PC-9 (cell line): ENCODE data around the gene MYO1F. TPM values are rescaled to one million over a fixed set of nuclear protein-coding genes. Genes with fewer than 3 reads are reported as not detected.
A peak's percentile ranks its signal among the peaks of the same experiment; 100 is the strongest.

Experiments
- BruUV-seq: library from RNA; stranded (reverse); fragments of 400-500 nt; replicated peaks from 2 replicates; lab custom pipeline; 2021; lab: Mats Ljungman, UMichigan
- CTCF ChIA-PET: fragments of 300-600 bp; sonication (Branson Sonifier 250); formaldehyde crosslinking; loops from one replicate; lab custom pipeline; 2022; ENCODE audit warnings: antibody characterized with exemption; lab: Charles Lee
- POLR2A ChIA-PET: fragments of 300-600 bp; sonication (Branson Sonifier 250); formaldehyde crosslinking; loops from one replicate; lab custom pipeline; 2022; ENCODE audit warnings: antibody characterized with exemption; ENCODE audit not compliant: unreplicated experiment; lab: Charles Lee
- DNase-seq, 2 experiments: peaks; one replicate each; pipeline versions ENCODE4 v3.0.0 to v3.0.0-alpha.2; 2015 to 2022; ENCODE audit warnings: mixed read lengths in 1 of 2
- H2AFZ ChIP-seq: fragments of 200-600 bp; sonication (generic); 2 replicates; pipeline ENCODE4 v1.8.1; 2017; ENCODE audit warnings: antibody characterized with exemption
- H3F3A ChIP-seq: fragments of 200-600 bp; sonication (generic); 2 replicates; pipeline ENCODE4 v1.8.1; 2017; ENCODE audit warnings: antibody characterized with exemption, mild to moderate bottlenecking, low read depth; ENCODE audit not compliant: insufficient read depth
- H3K27ac ChIP-seq: fragments of 200-600 bp; sonication (generic); 2 replicates; pipeline ENCODE4 v1.6.1; 2016; ENCODE audit warnings: mixed run types
- H3K27me3 ChIP-seq: fragments of 200-600 bp; sonication (generic); 2 replicates; pipeline ENCODE4 v1.6.1; 2016; ENCODE audit warnings: low read depth, mixed run types; ENCODE audit not compliant: insufficient read depth
- H3K36me3 ChIP-seq: fragments of 200-600 bp; sonication (generic); 2 replicates; pipeline ENCODE4 v1.6.1; 2016; ENCODE audit warnings: low read depth, mixed run types
- H3K4me1 ChIP-seq: fragments of 200-600 bp; sonication (generic); replicated peaks from 2 replicates; pipeline ENCODE4 v1.6.1; 2016; ENCODE audit warnings: mixed run types; ENCODE audit not compliant: insufficient read depth
- H3K4me2 ChIP-seq: fragments of 200-600 bp; sonication (generic); 2 replicates; pipeline ENCODE4 v1.6.1; 2017; ENCODE audit warnings: mixed run types
- H3K4me3 ChIP-seq: fragments of 200-600 bp; sonication (generic); 2 replicates; pipeline ENCODE4 v1.6.1; 2016; ENCODE audit warnings: mixed run types
- H3K79me2 ChIP-seq: fragments of 200-600 bp; sonication (generic); 2 replicates; pipeline ENCODE4 v1.6.1; 2017; ENCODE audit warnings: low read depth, mixed run types
- H3K9me2 ChIP-seq: fragments of 200-600 bp; sonication (generic); 2 replicates; pipeline ENCODE4 v1.8.1; 2017; ENCODE audit warnings: mild to moderate bottlenecking; ENCODE audit not compliant: insufficient read depth
- H3K9me3 ChIP-seq: fragments of 200-600 bp; sonication (generic); 2 replicates; pipeline ENCODE4 v1.8.1; 2016; ENCODE audit warnings: low read depth; ENCODE audit not compliant: insufficient read depth
- H4K20me1 ChIP-seq: fragments of 200-600 bp; sonication (generic); 2 replicates; pipeline ENCODE4 v1.8.1; 2017; ENCODE audit not compliant: insufficient read depth
- CTCF ChIP-seq: fragments of 200-600 bp; sonication (generic); conservative IDR thresholded peaks from 2 replicates; pipeline ENCODE4 v1.6.1; 2017; ENCODE audit warnings: mixed run types, antibody characterized with exemption, mild to moderate bottlenecking, moderate library complexity
- EZH2 ChIP-seq: fragments of 200-600 bp; sonication (generic); IDR thresholded peaks from 2 replicates; pipeline ENCODE4 v1.8.0; 2017; ENCODE audit warnings: antibody characterized with exemption, low read depth
- intact Hi-C: fragments of 100-400 bp; cut with micrococcal nuclease; formaldehyde crosslinking; loops from one replicate; pipeline ENCODE4 v1.10.0; 2022; ENCODE audit not compliant: unreplicated experiment
- total RNA-seq: library from RNA; stranded (reverse); gene quantifications from 2 replicates; pipeline ENCODE4 v1.2.3, GENCODE V29; 2021

The MYO1F gene
- total RNA-seq, 1 experiment from 2014 or later = 1.3 TPM

DNA sequence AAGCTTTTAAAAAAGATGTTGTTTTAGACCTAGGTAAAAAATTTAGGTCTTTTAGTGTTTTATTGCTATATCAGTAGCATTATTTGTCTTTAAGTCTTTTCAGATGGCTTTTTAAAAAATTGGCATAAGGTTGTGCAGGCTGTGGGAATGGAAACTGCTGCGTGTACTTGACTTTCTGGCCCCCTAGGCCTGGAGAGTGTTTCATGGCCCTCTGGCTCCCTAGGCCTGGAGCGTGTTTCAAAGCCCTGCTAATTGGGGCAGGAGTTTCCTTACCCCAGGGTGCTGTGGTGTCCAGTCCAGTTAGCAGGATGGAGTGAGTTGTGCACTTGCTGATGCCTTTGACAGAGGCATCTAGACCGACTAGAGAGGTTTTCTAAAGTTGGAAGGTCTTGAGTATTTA lies 98.6 kb downstream of the MYO1F start:
- H3K36me3 ChIP-seq = peaks cover 45% of the 10 kb centered on the region
- H3K27me3 ChIP-seq = no peaks in the 10 kb centered on the region
- CTCF ChIA-PET = no interaction called here
- H3K79me2 ChIP-seq = peaks cover 82% of the 10 kb centered on the region
- H3K4me1 ChIP-seq = peaks cover 16% of the 10 kb centered on the region
- H4K20me1 ChIP-seq = peaks cover 88% of the 10 kb centered on the region
- intact Hi-C loops = no loop called here
- H3F3A ChIP-seq = peaks cover 41% of the 10 kb centered on the region
- TF ChIP-seq EZH2 = no peak
- TF ChIP-seq CTCF = no peak
- H3K27ac ChIP-seq = no peak overlapping the region
- H3K9me2 ChIP-seq = no peaks in the 10 kb centered on the region
- no peak overlapping the region for H3K4me3 ChIP-seq
- POLR2A ChIA-PET = interaction anchor here (0.5 to 0.8 kb wide), 4 partner anchors 17 to 65 kb away, joined by 3 to 6 read pairs (median 3); partner anchors contain the start of genes HNRNPM and MARCHF2
- no peak overlapping the region for H2AFZ ChIP-seq
- BruUV-seq = no TSS peak
- no peaks in the 10 kb centered on the region for H3K9me3 ChIP-seq
- H3K4me2 ChIP-seq = no peak overlapping the region
- DNase-seq = no peak

DNA sequence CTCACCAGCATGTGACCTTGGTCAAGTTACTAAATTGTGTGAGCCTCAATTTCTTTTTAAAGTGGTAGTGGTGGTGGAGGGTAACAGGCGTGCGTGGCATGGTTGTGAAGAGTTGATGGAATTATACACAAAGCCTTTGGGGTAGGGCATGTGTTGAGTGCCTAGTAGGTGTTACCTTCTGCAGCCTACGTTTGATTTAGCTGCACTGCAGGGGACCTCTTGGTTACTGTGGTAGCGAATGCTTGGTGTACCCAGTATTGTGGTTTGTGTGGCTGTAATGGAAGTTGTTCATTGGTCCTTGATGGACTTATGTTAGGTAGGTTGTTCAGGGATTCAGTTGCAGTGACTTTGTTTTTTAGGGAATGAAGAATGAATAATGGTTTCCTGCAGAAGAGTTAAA lies 99.4 kb downstream of the MYO1F start:
- H3K79me2 ChIP-seq = peaks cover 76% of the 10 kb centered on the region
- no peak overlapping the region for H3K4me3 ChIP-seq
- H3K27me3 ChIP-seq = no peaks in the 10 kb centered on the region
- POLR2A ChIA-PET = interaction anchor here (0.6 kb wide), 1 partner anchor 65 kb away, joined by 3 read pairs; the partner anchor contains the start of gene MARCHF2
- peaks cover 16% of the 10 kb centered on the region for H3K4me1 ChIP-seq
- peaks cover 44% of the 10 kb centered on the region for H3K36me3 ChIP-seq
- peaks cover 46% of the 10 kb centered on the region for H3F3A ChIP-seq
- DNase-seq = no peak
- intact Hi-C loops = no loop called here
- CTCF ChIA-PET = no interaction called here
- no peaks in the 10 kb centered on the region for H3K9me2 ChIP-seq
- H2AFZ ChIP-seq = no peak overlapping the region
- peaks cover 87% of the 10 kb centered on the region for H4K20me1 ChIP-seq
- no peak overlapping the region for H3K4me2 ChIP-seq
- H3K27ac ChIP-seq = 0 out of 2 replicates have a peak overlapping the region, but pooled peaks have one; percentile 14
- TF ChIP-seq CTCF = no peak
- TF ChIP-seq EZH2 = no peak
- no peaks in the 10 kb centered on the region for H3K9me3 ChIP-seq
- BruUV-seq = no TSS peak

DNA sequence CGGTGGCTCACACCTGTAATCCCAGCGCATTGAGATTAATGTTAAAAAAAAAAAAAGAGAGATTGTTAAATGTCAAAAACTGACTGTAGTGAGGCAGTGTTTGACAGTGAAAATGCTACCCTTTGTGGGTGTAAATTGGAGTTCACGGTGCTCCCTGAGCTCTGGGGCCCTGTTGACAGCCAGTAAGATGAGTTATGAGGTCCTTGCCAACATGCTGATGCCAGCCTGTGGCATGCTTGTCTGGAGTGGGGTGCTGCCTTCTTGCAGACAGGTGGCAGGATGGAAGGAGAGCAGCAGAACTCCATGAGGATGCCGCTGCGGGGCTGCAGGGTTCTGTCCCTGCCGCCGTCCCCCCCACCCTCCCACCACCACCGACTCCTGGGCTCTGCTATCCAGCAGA lies 100.7 kb downstream of the MYO1F start:
- CTCF ChIA-PET = no interaction called here
- no peak for DNase-seq
- H3K27ac ChIP-seq = no peak overlapping the region
- no peak overlapping the region for H3K4me2 ChIP-seq
- peaks cover 55% of the 10 kb centered on the region for H3F3A ChIP-seq
- POLR2A ChIA-PET = no interaction called here
- no peak overlapping the region for H2AFZ ChIP-seq
- TF ChIP-seq EZH2 (no peak), CTCF (no peak)
- intact Hi-C loops = no loop called here
- no peaks in the 10 kb centered on the region for H3K9me3 ChIP-seq
- H3K4me3 ChIP-seq = no peak overlapping the region
- peaks cover 16% of the 10 kb centered on the region for H3K4me1 ChIP-seq
- H3K9me2 ChIP-seq = no peaks in the 10 kb centered on the region
- H3K79me2 ChIP-seq = peaks cover 66% of the 10 kb centered on the region
- BruUV-seq = no TSS peak
- H4K20me1 ChIP-seq = peaks cover 87% of the 10 kb centered on the region
- peaks cover 52% of the 10 kb centered on the region for H3K36me3 ChIP-seq
- H3K27me3 ChIP-seq = no peaks in the 10 kb centered on the region
